ENCODE measurements around the gene TOR2A.

The TOR2A gene

DNA sequence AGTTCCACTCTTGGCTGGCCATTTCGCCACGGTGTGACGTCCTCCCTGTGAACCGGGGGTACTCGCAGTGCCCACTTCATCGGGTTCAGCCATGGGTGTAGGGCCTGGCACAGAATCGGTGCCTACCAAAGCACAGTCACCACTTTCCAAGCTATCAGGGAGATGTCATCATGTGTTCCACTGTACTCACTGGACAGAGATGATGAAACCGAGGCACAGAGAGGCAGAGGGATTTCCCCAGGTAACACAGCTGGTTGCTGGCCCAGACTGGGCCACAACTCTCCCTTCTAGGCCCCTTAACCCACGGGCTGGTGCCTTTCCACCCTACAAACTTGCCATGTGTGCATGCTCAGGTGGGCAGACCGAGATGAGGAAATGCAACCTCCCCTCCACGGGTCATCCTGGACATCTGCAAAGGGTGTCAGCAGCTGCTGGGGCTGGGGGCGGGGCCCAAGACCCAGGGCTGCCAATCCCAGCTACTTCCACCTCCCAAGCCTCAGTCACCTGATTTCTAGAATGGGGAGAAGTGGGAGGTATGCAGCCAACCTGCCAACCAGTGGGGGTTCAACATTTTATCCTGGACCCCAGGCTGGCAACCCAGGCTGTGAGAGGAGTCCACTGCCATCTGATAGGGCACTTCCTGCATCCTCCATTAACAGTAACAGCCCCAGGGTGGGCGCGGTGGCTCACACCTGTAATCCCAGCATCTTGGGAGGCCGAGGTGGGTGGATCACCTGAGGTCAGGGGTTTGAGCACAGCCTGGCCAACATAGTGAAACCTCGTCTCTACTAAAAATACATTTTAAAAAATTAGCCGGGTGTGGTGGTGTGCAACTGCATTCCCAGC lies 44.3 kb upstream of the TOR2A start:
- H3K4me3 ChIP-seq (ENCODE audit: low read depth in 1 of 2, low read length in 1 of 2), result peak overlapping the region; percentile 78 to 97
- H3K27ac ChIP-seq, result peak overlapping the region; percentile 90
- H3K27me3 ChIP-seq, result no peaks in the 10 kb centered on the region
- peaks cover 16% of the 10 kb centered on the region for H3K36me3 ChIP-seq
- H3K9me3 ChIP-seq, result no peaks in the 10 kb centered on the region
- TF ChIP-seq CTCF (IDR thresholded peaks at IDR 0.05), result no peak
- H3K4me1 ChIP-seq (ENCODE audit: control insufficient read depth in 1 of 2, insufficient read depth in 1 of 2, low read depth in 1 of 2, low read length in 1 of 2), result peaks cover 84 to 92% of the 10 kb centered on the region in 2 experiments

DNA sequence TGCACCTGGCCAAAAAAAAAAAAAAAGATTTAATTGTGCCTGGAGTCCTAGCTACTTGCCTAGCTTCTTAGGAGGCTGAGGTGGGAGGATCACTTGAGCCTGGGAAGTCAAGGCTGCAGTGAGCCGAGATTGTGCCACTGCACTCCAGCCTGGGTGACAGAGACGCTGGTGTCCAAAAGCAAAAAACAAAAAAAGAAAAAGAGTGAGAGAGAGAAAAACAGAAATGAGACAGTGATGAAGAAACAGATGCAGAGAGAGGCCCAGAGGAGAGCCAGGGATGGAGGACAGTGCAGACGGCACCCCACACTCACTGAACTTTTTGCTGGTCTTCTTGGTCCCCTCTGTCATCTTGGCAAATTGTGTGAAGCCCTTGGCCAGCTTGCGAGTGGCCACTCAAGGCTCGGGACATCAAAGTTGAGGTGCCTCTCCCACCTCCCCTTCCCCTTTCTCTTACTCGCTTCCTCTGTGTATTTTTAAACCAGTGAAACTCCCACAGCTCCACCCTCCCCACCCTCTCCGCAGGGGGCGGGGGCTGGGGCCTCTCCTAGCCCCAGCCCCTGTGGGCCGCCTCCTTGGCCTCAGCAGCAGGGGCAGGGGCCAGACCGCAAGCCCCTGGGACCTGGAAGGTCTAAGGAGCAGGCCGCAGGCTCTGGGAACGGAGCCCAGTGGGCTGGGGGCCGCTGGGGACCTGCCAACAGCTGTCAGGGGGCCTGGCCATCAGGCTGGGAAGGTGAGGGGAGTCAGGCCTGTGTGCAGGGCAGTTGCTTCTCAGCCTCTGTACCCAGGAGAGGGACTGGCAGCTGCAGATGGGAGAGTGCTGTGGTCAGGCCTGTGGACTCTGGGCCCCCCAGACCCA lies 43.4 kb upstream of the TOR2A start, which contains the start of gene SH2D3C:
Gene SH2D3C (minus strand): TSS at position 387 of the 856 bp plus-strand sequence. CDS start 39 bp downstream, at position 348.
- peak; percentile 22 for TF ChIP-seq CTCF (IDR thresholded peaks at IDR 0.05)
- Histone ChIP-seq H3K4me3 (ENCODE audit: low read depth in 1 of 2, low read length in 1 of 2) (peak within 1 kb of the TSS; percentile 78 to 97), H3K9me3 (no peaks in the 10 kb centered on the region), H3K27me3 (no peaks in the 10 kb centered on the region), H3K36me3 (peaks cover 25% of the 10 kb centered on the region), H3K4me1 (ENCODE audit: control insufficient read depth in 1 of 2, insufficient read depth in 1 of 2, low read depth in 1 of 2, low read length in 1 of 2) (peaks cover 84 to 92% of the 10 kb centered on the region in 2 experiments), H3K27ac (peak within 1 kb of the TSS; percentile 90)

DNA sequence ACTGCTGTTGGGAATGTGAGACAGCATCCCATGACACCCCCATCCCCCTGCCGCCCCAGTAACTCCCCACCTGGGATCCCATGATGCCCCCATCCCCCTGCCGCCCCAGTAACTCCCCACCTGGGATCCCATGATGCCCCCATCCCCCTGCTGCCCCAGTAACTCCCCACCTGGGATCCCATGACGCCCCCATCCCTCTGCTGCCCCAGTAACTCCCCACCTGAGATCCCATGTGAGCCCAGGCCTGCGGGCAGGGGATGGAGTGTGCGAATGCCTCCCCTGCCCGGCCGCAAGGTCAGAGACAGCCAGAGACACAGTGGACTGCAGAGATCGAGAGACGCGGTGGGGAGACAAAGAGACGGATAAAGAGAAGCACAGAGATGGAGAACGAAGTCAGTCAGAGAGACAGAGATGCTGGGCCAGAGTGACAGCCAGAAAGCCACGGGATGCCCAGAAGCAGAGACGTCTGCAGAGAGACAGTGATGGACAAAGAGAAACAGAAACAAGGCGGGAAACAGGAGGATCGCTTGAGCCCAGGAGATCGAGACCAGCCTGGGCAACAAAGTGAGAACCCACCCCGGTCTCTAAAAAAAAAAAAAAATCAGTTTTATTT lies 42.4 kb upstream of the TOR2A start:
- no peak for TF ChIP-seq CTCF (IDR thresholded peaks at IDR 0.05)
- Histone ChIP-seq H3K36me3 (peaks cover 35% of the 10 kb centered on the region), H3K27me3 (no peaks in the 10 kb centered on the region), H3K9me3 (no peaks in the 10 kb centered on the region), H3K4me1 (ENCODE audit: control insufficient read depth in 1 of 2, insufficient read depth in 1 of 2, low read depth in 1 of 2, low read length in 1 of 2) (peaks cover 81 to 92% of the 10 kb centered on the region in 2 experiments), H3K27ac (peak overlapping the region; percentile 90), H3K4me3 (ENCODE audit: low read depth in 1 of 2, low read length in 1 of 2) (peak overlapping the region; percentile 78 to 97)

- Histone ChIP-seq H3K4me3 (ENCODE audit: low read depth in 1 of 2, low read length in 1 of 2) (peak overlapping the region; percentile 78 to 97), H3K27ac (peak overlapping the region; percentile 90), H3K4me1 (ENCODE audit: control insufficient read depth in 1 of 2, insufficient read depth in 1 of 2, low read depth in 1 of 2, low read length in 1 of 2) (peaks cover 76 to 91% of the 10 kb centered on the region in 2 experiments), H3K9me3 (no peaks in the 10 kb centered on the region), H3K27me3 (no peaks in the 10 kb centered on the region), H3K36me3 (peaks cover 41% of the 10 kb centered on the region)
- TF ChIP-seq CTCF (IDR thresholded peaks at IDR 0.05), result no peak
Observed at GRCh38 chr9:127776924-127777289, 41.8 kb upstream of the TOR2A start.

GRCh38 chr9:127776195-127776923 lies 41.3 kb upstream of the TOR2A start:
- Histone ChIP-seq H3K4me3 (ENCODE audit: low read depth in 1 of 2, low read length in 1 of 2) (peak overlapping the region; percentile 78 to 97), H3K27me3 (no peaks in the 10 kb centered on the region), H3K27ac (peak overlapping the region; percentile 90), H3K36me3 (peaks cover 46% of the 10 kb centered on the region), H3K9me3 (no peaks in the 10 kb centered on the region), H3K4me1 (ENCODE audit: control insufficient read depth in 1 of 2, insufficient read depth in 1 of 2, low read depth in 1 of 2, low read length in 1 of 2) (peaks cover 76 to 91% of the 10 kb centered on the region in 2 experiments)
- peak; percentile 34 for TF ChIP-seq CTCF (IDR thresholded peaks at IDR 0.05)
